Stimulated activated CD8-positive, alpha-beta memory T cell treated with anti-CD3 and anti-CD28 coated beads, Interleukin-12 subunit alpha, Interleukin-12 subunit beta, amount 100 ng/mL, for 24 hours (primary cell): Measurements from ENCODE around the gene GPR146.

ENCODE experiments used
- DNase-seq: peaks from one replicate; pipeline ENCODE4 v3.0.0-alpha.2; 2020; ENCODE audit errors: extremely low read depth

GPR146 gene

GRCh38 chr7:1011297-1012003 is 32.9 kb upstream of the GPR146 start:
- no peak for DNase-seq

DNA sequence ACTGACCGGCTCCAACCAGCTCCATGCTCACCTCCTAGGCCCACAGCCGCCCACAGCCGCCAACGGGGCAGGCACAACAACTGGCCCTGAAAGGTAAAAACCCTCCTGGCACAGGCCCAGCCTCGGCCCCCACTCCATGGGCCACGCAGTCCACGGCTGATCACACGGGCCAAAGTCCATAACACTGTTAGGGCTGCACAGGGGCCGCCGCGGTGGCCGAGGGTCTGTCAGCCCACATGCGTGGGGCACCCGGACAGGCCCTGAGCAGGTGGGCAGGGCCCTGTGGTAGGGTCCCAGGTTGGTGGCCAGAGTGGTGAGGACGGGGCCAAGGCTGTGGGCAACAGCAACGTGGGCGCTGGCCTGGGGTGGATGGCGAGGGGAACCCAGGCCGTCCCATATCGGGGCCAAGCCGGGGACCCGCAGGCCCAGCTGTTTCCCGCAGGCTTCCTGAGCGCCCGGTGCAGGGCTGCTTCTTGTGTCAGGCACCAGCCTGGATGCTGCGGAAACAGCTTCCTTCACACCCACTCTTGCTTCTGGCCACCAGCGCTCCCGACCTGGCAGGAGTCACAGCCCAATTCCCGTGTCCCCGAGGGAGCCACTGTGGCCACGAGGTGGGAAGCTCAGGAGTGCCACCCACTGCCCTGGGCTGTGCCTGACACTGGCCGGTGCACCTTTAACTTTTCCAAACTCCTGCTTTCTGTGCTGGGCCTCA is 32.2 kb upstream of the GPR146 start:
- no peak for DNase-seq

DNA sequence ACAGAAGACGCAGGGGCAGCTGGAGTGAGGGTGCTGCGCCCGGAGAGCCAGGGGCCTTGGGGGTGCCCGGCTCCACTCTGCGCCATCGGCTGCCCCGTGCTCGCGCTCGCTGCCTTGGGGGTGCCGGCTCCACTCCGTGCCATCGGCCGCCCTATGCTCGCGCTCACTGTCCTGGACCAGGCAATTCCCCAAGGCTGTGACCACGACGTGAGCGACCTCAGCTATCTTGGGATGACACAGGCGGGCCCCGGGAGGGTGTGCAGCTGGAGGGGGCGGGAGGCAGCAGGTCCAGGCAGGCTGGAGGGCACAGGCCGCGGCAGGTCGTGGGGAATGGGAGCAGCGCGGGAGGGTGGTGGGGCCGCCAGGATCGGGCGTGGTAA is 31.6 kb upstream of the GPR146 start:
- no peak for DNase-seq

DNA sequence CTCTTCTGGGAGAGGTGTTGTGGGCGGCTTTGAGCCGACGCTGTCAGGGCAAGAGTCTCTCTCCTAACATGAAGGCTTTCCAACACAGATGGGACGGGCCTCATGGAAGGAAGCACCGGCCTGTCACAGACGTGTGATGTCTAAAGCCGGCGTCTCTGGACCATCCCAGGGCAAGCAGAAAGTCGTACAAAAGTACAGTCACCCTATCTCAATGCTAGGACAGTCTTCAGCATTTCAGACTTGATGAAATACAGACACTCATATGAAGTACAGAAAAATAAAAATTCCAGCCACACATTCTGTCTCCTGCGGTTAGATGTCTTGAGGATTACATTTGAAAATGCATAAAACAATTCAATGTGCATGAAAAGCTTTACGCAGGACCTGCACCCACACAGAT is 30.8 kb upstream of the GPR146 start:
- no peak for DNase-seq

GRCh38 chr7:1014681-1015080 is 29.7 kb upstream of the GPR146 start:
- no peak for DNase-seq

- DNase-seq, result no peak
Measured at GRCh38 chr7:1015196-1016121, 28.9 kb upstream of the GPR146 start.

- DNase-seq, result no peak
Measured at GRCh38 chr7:1016577-1017531, 27.5 kb upstream of the GPR146 start.

GRCh38 chr7:1017586-1018333 is 26.6 kb upstream of the GPR146 start:
- no peak for DNase-seq

DNA sequence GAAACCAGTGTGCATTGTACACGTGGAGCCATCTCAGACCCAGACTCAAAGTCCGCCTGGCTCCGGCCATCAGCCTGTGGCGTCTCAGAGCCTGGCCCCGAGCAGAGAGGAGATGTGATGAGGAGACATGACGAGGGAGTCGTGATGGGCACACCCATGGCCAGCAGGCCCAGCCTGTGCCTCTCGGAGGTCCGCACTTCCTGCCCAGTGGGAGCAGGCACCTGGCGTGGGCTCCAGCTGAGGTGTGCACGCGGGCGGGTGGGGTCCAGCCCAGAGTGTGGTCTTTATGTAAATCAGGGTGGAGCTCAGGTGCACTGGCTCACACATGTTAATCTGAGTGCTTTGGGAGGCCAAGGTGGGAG is 26.0 kb upstream of the GPR146 start:
- DNase-seq, result no peak

GRCh38 chr7:1019255-1019785 is 25.0 kb upstream of the GPR146 start:
- DNase-seq, result no peak

DNA sequence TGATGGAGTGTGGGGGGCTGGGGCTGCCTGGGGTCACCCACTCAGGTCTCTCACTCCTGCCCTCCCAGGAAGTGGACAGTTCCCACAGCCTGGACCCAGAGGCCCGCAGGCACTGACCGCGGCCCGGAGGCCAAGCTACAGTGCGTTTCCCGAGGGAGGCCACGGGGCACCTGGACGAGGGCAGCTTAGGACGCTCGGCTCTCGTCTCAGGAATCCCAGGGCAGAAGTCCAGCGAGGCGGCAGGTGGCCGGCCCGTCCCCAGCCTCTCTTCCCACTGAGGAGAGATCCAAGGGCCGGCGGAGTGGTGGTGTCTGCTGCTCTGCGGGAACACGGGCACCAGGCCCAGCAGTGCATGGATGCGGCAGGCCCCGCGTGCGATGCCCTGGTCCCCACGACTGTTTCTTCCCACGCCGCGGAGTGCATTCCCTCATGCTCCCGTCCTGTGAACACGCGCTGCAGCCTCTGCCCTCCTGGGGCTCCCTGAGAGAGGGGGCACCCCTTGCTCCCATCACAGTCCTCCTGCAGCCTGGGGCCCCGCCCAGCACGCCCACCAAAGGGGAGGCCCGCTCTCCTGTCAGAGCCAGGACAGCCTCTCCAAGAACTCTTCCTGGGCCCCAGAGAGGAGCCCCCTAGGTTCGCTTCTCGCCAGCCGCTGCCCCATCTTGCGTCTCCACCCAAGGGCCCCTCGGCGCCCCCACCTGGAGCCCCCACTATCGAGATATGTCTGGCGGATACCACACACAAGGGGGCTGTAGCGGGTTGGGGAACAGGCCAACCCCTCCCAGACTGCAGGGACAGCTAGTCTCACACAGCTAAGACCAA is 24.3 kb upstream of the GPR146 start:
- no peak for DNase-seq

DNA sequence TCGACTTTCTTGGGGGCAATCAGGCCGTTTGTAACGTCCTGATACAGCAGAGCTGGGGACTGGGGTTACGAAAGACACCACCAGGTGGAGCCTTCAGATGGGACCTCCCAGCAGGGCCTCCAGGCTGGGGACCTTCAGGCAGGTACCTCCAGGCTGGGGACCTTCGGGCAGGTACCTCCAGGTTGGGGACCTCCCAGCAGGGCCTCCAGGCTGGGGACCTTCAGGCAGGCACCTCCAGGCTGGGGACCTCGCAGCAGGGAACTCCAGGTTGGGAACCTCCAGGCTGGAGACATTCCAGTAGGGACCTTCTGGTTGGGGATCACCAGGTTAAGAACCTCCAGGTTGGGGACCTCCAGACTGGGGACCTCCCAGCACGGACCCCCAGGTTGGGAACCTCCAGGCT is 23.5 kb upstream of the GPR146 start:
- no peak for DNase-seq

GRCh38 chr7:1021366-1021765 is 23.0 kb upstream of the GPR146 start:
- no peak for DNase-seq

DNA sequence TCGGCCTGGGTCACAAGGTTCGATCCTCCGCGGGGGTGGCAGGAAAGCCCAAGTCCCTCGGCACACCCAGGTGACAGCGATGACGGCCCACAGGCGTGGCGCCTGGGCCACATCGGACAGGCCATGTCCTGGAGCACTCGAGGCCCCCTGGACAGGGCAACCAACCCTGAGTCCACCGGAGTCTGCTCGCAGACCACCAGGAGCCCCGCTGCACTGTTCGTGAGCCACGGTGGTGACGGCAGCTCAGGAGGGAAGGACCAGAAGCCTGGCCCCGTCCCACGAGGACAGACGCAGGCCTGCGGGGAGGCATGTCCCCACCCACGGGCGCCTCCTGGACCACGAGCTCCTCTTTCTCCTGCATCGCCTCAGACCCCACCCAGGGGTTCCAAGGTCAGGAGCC is 22.4 kb upstream of the GPR146 start:
- no peak for DNase-seq

GRCh38 chr7:1022356-1022755 is 22.0 kb upstream of the GPR146 start:
- DNase-seq, result no peak

DNA sequence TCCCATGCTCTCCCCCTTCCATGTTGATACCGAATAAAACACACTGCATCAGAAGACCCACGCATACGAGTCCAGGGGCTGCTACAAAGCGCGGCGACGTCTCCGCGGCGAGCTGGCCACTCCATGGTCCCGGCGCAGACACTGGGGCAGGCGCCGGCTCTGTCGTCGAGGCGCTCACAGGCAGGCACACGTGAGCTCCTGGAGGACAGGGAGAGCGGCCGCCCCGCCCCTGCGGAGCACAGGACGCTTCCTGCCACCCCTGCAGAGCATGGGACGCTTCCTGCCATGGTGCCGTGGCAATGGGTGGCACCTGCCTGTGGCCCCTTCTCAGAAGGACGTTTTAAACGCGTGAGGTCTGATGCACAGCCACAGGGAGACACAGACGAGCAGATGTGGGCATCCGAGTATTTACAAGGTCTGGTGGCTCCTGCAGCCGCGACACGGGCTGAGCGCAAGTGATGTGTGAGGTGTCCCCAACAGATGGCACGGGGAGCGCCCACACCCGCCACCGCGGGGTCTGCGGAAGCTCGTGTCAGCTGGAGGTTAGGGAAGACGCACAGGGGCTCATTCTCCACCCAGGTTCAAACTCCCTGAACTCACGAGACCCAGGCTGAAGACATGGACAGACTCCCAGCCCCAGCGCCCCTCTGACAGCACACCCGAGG is 21.4 kb upstream of the GPR146 start:
- no peak for DNase-seq

DNA sequence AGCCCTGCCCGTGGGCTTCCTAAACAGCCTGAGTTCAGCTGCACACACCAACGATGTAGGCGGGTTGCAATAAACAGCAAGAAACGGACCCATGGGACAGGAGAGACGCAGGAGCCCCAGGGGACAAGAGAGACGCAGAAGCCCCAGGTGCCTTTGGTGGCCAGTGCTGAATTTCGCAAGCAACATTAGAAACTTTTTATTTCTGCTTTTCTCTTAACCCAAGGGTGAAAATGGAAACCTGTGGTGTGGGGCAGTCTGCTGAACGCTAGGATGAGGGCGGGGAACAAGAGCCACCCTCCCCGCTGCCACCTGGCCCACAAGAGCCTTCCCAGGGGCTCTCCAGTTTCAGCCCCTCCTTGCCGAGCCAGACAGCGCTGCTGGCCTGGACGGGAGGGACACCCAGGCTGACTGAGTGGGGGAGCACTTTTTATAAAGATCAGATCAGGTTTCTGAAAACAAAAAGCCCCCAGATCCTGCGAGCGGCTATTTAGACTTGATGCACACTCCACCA is 20.0 kb upstream of the GPR146 start:
- no peak for DNase-seq

DNA sequence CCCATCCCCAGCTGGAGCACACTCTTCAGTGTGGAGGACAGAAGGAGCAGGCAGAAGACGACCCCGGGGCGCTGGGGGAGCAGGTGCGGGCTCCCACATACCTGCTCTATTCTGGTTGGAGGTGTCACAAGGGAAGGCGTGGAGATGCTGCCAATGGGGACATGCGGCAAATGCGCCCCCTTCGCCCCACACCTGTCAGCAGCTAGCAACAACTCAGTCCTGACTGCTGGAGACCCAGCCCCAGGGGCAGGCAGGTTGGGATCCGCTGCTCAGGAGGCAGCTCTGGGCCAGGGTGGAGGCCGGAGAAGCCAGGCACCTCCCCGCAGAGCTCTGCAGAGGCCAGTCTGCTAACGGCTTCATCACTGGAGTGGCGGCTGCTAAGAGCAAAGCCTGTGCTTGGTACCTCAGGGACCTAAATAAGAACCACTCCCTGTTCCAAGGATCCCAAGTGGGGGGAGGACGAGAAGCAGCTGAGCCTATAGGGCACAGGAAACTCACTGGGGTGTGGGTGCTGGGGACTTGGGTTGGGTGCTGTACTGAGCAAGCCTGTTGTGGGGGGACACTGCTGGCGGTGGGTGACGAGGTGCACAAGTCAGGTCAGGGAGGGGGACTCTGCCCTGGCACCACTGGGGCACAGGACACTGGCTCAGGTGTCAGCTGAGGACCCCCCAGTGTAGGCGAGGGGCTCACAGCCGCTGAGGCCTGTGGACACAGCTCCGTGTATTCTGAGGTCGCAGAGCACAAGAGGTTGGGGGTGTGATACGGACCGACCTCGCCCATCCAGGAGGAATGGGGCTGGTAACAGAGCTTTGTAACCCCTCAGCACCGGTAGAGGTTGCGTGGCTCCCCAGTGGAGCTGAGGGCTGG is 19.2 kb upstream of the GPR146 start:
- DNase-seq, result no peak
